ENCODE data around the gene EML2.

DNA sequence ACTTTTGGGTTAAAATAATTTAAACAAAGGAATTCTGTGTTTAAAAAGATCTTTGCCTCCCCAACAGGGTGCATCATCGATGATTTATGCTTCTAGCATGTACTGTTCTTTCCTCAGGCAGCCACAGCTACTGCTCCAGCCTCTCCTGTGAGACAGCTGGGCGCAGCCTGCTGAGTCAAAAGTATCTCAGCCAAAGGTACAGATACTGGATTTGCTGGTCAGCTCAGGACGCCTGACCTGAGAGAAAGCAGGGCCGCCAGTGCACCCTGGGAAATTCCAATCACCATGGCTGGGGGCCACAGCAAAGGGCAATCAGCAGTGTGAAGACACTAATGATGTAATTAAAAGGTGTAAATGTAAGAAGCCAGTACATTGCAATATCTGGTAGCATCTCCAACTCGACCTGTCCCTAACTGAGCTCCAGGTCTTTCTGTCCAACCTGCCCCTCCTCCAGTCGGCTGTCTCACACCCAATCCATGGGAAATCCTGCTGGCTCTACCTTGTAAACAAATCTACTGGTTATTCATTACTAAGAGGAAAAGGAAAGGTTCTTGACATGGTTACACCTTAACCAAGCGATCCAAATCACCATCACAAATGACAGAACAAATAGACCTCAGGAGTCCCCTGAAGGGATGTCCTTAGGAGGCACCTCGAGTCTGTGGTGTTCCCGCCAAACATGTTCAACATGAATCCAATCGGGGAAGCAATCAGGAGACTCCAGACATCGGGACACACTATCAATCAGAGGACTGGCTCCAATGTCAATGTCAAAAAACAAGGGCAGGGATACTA lies 61.9 kb downstream of the EML2 start:
- TF ChIP-seq POLR2A (IDR thresholded peaks at IDR 0.05; ENCODE audit: low read length) (no peak), GATA1 (IDR thresholded peaks at IDR 0.05; ENCODE audit: low read depth, low read length) (no peak)

Data from erythroblast (primary cell).